NCI-H187 (cell line): ENCODE data around the gene HOXA11.

Experiments used
- DNase-seq, 2 experiments: peaks; one replicate each; lab custom pipeline; 2025; lab: John Stamatoyannopoulos, UW

HOXA11 gene

DNA sequence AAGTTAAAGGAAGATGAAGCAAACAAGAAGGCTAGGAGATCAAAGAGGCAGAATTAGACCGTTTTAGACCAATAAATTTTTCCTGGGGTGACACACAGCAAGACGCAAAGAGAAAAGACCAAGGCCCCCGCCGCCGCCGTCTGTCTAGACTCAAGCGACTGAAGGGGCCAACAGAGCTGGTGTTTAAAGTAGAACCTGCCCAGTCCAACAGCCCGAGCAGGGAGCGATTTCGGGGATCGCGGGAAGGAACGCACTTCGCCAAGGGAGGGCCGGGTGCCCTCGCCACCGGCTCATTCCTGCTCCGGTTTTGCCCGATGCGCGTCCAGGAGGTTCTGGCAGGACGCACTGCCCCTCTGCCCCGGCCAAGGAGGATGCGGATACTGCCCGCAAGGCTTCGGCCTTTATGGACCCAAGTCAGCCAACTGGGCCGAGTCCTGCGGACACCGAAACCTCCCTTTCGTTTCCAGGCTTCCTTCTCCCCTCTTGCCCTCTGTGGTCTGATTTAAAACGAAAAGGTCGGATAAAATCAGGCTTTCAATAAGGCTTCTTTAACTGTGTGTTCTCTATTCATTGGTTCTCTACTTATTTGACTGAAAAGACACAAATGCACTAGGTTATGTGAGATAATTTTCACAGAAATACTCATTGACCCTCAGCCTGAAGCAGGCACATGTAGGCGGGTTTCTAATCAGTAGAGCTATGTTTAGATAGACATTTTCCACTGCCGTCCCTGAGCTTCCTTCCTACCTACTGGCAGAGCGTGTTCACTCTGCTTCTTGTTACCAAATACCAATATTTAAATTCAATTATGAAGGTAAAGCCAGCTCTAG, 26.4 kb downstream of the HOXA11 start:
- DNase-seq = no peak

DNA sequence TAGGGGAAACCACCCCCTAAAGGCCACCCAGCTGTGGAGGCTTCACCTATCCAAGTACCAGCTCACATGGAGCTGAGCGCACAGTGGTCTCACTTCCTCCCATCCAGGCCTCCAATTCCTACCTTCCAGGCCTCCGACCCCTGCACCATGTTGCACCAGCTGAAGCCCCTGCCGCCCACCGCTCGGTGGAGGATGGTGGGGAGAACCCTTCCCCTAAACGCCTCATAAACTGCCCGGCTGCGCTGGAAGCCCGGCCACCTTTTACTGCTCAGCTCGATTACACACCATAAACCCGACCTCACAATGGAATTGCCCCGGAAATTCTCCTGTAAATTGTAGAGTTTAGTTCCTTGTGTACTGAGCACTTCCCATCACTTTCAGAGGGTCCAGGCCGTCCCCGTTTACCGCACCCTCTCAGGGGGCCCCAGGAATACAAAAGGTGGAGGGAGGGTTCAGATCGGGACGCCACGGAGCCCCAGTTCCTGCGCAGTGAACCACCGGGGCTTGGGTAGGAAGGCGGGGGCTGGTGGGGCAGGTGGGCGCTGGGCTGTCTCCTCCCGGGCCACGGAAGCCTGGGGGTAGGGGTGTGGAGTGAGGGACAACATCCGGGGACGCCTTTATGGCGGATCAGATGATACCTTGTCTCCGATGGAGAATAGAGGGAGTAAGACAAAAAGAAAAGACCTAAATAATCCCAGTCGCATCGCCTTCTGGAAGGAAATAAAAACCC, 27.2 kb downstream of the HOXA11 start:
- DNase-seq = no peak

DNA sequence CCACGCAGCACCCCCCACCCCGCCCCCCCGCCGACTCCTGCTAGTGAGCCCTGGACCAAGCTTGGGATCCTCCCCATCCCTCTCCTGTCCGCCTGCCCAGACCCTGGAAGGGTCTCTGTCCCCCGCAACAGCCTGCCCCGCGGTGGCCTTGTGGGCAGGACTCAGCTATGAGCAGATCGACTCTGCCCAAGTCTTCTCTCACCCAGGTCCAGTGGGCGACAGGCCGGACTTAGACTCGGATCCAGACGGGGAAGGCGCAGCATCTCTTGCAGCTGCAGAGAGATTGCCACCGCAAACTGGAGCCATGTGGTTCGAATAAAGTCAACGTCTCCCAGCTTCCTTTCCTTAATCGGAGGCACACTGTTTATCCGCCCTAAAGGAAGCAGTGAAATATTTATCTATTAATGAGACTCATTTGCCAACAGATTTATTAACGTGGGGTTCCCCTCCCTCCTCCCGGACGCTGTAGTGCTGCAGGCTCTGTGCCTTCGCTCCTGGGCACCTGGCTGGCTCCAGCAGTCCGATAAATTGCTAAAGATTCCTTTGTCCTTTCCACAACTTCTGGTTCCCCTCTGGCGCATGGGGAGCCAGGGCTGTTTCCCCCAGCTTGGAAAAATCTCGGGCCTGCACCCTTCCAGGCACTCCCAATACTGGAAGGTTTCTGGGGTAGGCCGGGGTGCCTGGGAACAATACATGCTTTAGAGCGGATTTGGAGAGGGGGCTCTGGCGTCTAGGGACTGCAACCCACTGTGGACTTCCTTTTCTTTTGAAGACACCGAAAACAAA, 27.9 kb downstream of the HOXA11 start:
- DNase-seq = no peak

DNA sequence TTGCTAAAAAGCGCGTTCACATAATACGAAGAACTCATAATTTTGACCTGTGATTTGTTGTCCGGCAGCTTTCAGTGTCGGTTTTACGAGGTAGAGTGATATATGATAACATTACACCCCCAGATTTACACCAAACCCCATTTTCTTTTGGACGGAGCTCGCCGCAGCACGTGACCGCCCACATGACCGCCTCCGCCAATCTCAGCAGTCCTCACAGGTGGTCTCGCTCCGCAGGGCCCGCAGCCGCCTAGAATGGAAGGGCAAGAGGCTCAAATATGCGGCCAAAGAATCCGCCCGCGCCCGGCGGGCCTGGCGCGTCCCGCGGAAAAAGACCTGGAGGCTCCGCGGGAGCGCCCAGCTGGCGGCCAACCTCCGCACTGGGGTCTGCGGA, 28.5 kb downstream of the HOXA11 start, which contains the start of gene HOXA7:
TSS of gene HOXA7 (minus strand) at position 168 of the 391 bp plus-strand sequence. CDS start at position 38, 130 bp downstream.
- DNase-seq = peak; percentile 30 to 46

DNA sequence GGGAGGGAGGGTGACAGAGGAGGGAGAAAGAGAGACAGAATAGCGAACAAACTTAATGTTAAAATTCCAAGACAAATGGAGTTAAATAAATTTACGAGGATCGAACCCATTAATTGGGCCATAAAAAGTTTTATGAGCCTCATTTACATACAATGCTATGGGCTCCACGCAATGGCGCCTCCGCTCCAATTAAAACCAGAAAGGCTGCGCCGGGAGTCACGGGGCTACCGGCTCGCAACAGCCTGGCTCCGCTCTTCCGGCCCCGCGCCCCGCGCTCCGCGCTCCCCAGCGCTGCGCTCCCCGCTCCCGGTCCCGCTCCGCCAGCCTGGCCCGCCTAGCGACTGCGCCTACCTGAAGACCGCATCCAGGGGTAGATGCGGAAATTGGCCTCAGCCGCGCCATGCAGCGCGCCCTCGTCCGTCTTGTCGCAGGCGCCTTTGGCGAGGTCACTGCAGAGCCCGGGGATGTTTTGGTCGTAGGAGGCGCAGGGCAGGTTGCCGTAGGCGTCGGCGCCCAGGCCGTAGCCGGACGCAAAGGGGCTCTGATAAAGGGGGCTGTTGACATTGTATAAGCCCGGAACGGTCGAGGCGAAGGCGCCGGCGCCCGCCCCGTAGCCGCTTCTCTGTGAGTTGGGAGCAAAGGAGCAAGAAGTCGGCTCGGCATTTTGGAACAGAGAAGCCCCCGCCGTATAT, 29.1 kb downstream of the HOXA11 start:
- DNase-seq = no peak

DNA sequence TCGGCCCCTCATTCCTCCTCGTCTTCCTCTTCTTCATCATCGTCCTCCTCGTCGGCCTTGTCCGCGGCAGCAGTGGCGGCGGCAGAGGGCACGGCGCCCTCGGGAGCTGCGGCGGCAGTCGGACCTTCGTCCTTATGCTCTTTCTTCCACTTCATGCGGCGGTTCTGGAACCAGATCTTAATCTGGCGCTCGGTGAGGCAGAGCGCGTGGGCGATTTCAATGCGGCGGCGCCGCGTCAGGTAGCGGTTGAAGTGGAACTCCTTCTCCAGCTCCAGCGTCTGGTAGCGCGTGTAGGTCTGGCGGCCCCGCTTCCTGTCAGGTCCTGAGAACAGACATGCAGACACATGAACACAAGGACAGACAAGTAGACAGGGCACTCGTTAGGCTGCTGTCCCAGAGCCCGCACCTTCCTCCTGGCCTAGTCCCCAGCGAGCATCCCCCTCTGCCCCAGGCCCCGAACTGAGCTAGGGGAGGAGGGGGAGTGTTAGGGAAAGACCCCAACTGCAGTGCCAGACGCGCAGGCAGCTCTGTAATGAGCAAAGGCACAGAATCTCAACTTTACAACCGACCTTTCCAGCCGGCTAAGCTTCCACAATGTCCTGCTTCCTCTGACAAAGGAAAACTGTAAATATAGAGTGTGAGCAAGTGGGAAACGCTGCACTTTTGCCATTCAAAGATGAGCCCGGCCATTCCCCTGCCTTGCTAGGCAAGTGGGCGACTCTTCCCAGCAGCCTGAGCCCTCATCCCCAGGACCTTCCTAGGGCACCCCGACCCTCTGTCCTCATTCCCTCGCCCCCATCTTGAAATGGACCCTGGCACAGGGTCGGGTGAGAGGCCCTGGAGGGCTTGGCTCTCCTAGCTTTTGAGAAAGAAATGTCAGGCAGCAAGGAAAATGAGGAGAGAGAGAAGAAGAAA, 29.9 kb downstream of the HOXA11 start:
- DNase-seq = no peak

DNA sequence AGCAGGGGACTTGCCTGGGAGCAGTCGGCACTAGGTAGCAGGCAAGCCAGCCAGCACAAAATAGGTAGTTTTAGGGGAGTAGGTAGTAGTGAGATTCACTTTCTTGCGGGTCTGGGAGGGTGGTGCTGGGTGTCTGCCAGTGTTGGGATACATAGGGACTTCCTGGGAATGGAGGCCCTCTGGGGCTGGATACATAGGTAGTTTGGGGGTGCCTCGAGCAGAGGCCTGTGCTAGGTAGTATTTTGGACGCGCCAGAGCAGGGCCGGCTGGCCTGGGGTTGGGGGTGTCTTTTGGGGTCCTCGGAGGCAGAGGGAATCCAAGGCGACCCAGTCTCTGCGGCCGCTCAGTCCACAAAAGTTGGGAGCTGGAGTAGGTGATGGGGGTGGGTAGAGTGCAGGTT, 30.7 kb downstream of the HOXA11 start:
- no peak for DNase-seq

DNA sequence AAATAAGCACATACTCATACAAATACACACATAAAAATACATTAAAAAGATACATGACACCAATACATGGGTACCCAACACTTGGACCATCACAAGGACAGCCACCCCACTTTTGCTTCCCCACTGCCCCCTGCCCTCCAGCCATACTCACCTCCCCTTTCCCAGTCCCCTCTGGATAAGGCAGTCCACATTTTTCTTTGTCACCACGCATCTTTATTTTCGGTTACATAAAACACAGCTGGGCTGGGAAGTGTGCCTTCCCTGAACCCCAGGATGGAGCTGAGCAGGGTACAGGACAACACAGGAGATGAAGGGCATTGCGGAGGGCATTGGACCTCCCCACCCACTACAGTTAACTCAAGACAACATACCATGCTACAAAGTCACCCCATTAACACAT, 31.5 kb downstream of the HOXA11 start:
- DNase-seq = no peak

DNA sequence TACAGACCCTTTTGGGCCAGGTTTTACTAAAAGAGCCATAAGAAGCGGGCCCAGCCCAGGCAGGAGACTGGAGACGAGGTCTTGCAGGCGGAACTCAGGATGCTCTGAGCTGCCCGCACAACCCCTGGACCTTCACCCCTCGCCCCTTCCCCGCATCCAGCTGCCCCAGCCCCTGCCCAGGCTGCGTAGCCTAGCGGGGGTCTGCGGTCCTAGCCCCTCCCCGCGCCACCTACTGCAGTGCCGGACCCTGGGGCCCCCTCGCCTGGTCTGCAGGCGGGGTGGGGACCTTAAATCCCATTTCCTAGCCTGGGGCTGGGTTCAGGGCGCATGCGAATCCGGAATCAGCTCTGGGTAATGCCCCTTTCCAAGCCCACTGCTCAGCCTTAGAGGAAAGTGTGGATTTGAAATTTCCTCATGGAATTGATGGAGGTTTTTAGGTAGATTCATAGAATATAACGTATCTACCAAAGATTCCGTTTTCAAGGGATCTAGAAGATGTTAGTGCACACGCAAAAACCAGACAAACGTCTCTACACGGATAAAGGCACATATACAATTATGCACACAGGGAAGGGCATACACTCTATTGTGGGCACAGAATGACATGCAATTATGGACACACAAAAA, 32.1 kb downstream of the HOXA11 start:
- DNase-seq = no peak

DNA sequence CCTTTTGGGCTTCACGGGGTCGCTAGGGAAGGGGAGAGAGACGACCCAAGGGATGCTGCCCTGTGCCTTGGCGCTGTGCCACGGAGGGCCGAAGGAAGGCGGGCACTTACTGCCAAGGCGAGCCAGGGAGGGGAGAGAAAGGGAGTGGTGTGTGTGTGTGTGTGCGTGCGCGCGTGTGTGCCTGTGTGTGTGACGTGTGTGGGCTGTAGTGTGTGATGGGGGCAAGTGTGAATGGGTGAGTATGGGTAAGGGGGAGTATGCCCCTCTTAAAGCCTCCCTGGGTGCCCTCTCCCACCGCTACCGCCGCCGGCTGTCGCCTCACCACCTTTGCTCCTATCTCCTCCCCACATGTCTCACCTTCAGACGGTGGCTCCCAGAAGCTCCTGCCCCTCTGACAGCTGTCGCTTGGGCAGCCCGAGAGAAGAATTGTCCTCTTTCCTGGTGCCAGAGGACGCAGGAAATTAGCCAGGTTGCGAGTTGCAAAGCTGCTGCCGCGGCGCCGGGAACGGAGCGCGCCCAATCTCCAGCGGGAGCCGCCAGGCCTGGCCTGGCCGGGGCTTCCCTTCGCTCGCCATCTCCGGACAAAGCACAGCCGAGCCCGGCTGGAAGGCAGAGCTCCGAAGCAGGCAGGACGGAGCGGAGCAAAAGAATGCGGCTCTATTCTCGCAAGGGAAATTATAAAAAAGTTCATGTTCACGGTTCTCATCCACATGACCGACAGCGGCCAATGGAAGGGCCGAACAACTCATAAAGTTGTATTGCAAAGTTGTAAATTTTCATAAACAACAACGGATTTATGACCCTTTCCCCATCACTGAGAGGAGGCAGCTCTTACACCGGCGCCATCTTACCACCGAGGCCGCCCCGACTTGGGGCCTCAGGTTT, 32.9 kb downstream of the HOXA11 start, which contains the start of gene HOXA3:
TSS of gene HOXA3 (minus strand) at position 653 of the 885 bp plus-strand sequence. CDS start 41,943 bp downstream, outside the sequence.
- DNase-seq = no peak

DNA sequence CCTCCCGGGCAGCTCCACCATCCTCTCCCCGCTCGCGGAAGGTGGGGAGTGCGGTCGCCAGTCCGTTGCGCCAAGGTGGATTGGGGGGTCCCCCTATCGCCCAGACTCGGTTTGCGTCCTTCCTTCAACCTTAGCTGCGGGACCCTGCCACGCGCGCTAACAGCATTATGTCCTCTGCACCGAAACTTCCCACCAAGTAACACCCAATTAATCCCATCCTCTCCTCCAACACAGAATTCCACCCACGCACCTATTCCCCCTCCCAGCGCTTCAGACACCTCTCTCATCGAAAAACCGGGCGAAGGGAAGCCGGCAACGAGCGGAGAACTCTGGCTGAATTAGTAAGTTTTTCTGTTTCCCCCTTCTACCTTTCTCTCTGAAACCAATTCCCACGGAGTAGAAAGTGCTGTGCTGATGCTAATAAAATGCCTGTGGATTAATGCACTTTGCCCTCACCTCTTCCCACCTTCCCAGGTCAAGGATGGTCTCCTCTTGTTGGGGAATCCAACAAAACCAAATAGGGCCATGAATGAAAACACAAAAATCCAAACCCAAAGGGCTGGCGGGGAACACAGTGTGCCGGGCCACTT, 33.6 kb downstream of the HOXA11 start:
- no peak for DNase-seq

DNA sequence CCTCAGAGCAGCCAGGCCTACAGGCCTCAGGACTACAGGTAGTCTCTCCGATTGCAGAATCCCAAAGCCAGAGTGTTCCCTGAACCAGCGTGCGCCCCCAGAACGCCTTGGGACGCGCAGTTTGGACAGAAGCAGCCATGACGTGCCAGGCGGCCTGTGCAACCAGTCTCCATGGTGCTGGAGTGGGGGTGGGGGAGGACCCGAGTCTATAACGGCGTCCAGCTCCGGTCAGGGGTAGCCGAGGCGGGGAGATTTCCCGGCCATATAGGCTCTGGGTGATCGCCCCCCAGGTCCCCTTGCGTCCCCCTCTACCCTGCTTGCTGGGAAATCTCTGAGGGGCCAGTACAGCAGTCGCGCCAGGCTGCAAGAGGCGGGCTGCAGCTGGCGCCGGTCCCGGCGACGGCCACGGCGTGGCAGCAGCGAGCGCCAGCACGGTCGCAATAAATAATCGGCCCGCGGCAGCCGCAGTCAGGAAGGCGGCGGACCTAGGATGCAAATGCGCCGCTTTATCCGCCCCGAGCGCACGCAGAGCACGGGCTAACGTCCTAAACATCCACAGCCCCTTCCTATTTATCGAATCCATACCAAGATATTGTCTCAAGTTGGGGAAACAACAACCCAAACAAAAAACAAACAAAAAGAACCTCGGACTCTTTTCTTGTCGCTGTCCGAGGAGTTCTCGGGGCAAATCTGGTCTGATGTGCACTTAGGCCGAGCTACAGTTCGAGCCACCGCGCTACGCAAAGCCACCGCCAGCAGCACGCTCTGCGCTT, 34.3 kb downstream of the HOXA11 start:
- peak; percentile 67 to 83 for DNase-seq

DNA sequence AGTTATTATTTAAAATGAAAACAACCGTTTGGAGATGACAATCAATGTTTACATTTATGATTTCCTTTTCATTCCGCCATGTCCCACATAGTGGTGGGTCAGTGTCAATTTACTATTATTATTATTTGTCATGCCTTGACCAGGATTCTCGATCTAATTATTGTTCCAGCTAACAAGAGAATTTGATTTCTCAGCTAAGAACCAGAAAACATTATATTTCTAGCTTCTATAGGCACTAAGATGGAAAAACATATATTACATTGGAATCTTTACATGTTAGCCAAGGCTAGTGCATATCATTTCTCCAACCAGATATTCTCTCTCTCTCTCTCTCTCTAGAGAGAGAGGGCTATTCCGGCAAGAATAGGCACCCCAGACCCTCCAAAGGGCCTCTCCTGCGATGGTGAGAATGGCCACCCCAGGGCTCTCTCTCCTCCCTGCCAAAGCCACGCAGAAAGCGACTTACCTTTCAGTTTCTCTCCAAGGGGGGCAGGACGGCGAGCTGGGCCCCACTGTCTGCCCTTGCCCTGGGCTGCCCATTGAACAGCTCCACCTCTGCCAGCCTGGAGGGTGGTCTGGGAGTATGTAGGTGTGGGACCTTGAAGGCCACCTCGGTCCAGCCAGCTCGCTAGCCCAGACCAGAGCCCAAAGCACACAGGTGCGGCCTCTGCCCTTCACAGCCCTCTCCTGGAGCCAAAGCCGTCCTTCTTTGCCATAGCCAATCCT, 35.0 kb downstream of the HOXA11 start:
- peak in 1 of 2 experiments; percentile 39 for DNase-seq

DNA sequence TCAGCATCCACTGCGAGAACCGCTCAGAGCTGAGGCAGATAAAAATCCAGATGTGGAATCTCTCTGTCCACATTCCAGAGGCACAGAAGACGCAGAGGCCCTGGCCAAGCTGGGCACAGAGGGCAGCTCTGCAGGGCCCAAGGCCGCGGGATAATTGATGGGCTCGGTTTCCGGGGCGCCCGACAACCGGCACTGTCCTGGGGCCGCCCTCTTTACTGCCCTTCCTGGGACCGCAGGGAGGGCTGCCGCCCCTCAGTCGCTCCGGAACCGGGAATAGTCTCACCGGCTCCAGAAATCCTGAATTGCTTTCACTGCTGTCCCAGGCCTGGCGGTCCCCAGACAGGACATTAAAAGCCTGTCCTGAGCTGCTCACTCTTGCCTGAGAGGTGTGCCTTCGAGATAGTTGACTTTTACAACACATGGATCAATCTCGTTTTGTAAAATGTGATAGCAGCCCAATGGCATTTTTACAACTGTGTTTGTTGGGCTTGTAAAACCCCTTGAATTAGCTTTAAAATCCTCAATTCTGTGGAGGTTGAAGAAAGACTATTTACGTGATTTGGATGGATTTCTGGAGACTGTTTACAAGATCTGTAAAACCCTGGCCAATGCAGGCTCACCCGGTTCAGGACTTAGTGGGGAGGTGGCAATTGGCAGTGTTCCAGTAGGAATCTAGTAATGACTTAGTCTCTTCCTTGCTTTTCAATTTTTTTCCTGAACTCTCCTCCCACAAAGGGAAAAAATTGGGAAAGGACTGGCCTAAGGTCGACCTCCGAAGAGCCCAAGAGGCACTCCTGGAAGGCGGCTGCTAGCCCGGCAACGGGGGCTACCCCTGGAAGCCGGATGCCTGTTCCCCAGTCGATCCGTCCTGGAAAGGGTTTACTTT, 36.0 kb downstream of the HOXA11 start:
- DNase-seq = peak in 1 of 2 experiments; percentile 47

DNA sequence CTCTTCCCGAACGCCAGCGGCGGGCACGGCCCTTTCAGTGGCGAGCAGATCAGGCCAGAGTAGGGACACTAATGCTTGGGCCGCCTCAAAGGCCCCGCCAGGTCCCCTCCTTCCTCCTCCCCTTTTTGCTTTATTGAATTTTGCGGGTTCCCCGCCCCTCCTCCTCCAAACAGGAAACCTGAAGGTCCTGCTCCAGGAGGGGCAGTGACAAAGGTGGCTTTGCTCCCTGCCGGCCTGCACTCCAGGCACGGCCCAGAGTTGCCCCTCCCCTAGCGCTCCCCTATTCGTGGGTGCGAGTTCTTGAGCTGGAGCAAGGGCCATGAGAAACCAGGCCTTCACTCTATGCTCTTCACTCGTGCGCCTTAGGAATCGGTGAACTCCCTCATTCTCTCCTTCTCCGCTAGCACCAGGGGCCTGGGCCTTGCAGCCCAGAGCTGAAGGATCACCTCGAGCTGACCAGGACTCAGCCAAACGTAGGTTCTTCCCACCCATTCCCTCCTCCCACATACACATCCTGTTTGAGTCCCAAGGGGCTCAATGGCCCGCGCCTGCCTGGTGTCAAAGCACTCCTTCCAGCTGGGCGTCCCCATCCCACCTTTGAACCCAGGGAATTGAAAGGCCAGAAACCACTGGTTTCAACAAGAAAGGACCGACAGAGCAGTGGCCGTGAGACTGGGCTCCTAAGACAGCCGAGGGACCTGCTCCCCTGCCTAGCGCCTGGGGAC, 36.8 kb downstream of the HOXA11 start:
- DNase-seq = peak in 1 of 2 experiments; percentile 37
